NT2/D1 (cell line): Measurements from ENCODE around the gene SCN1B.

ENCODE experiments used
- DNase-seq: peaks from one replicate; pipeline ENCODE4 v3.0.0-alpha.2; 2011; ENCODE audit warnings: low read depth, low spot score
- H3K27me3 ChIP-seq: 2 replicates; pipeline ENCODE4 v1.6.0; 2011; ENCODE audit warnings: mild to moderate bottlenecking; ENCODE audit not compliant: insufficient read length, insufficient read depth
- H3K36me3 ChIP-seq: 2 replicates; pipeline ENCODE4 v1.6.1; 2011; ENCODE audit warnings: mild to moderate bottlenecking, low read length, mixed read lengths; ENCODE audit not compliant: insufficient read depth, insufficient read length
- H3K4me1 ChIP-seq: 2 replicates; pipeline ENCODE4 v1.5.1; 2011; ENCODE audit not compliant: insufficient read depth, insufficient read length
- H3K4me3 ChIP-seq: 2 replicates; pipeline ENCODE4 v1.5.1; 2011; ENCODE audit warnings: low read depth; ENCODE audit not compliant: insufficient read length
- H3K9ac ChIP-seq: 2 replicates; pipeline ENCODE4 v1.6.0; 2011; ENCODE audit warnings: low read depth; ENCODE audit not compliant: insufficient read length
- H3K9me3 ChIP-seq: 2 replicates; pipeline ENCODE4 v1.5.1; 2011; ENCODE audit warnings: mild to moderate bottlenecking, low read length; ENCODE audit not compliant: insufficient read depth
- SUZ12 ChIP-seq: IDR thresholded peaks from 2 replicates; pipeline ENCODE4 v1.6.1; 2011; ENCODE audit not compliant: insufficient read length, insufficient read depth; ENCODE audit errors: extremely low read depth
- YY1 ChIP-seq: IDR thresholded peaks from 2 replicates; pipeline ENCODE4 v1.6.1; 2011; ENCODE audit not compliant: insufficient read length, insufficient read depth
- ZNF274 ChIP-seq: IDR thresholded peaks from 2 replicates; pipeline ENCODE4 v1.6.1; 2011; ENCODE audit warnings: mild to moderate bottlenecking, low read depth, low read length

Gene SCN1B

GRCh38 chr19:35074426-35075201 is 44.3 kb downstream of the SCN1B start:
- Histone ChIP-seq H3K36me3 (no peaks in the 10 kb centered on the region), H3K9ac (no peak overlapping the region), H3K4me1 (peaks cover 1% of the 10 kb centered on the region), H3K4me3 (no peak overlapping the region), H3K27me3 (no peaks in the 10 kb centered on the region), H3K9me3 (0 out of 2 replicates have a peak, but pooled peaks cover 4% of the 10 kb centered on the region)
- no peak for TF ChIP-seq YY1
- TF ChIP-seq SUZ12, result no peak
- no peak for TF ChIP-seq ZNF274
- DNase-seq, result no peak

- Histone ChIP-seq H3K9me3 (0 out of 2 replicates have a peak, but pooled peaks cover 2% of the 10 kb centered on the region), H3K36me3 (no peaks in the 10 kb centered on the region), H3K27me3 (no peaks in the 10 kb centered on the region), H3K9ac (no peak overlapping the region), H3K4me3 (no peak overlapping the region), H3K4me1 (peaks cover 3% of the 10 kb centered on the region)
- DNase-seq, result no peak
- TF ChIP-seq SUZ12, result no peak
- no peak for TF ChIP-seq YY1
- no peak for TF ChIP-seq ZNF274
Measured at GRCh38 chr19:35075202-35076025, 45.1 kb downstream of the SCN1B start.

DNA sequence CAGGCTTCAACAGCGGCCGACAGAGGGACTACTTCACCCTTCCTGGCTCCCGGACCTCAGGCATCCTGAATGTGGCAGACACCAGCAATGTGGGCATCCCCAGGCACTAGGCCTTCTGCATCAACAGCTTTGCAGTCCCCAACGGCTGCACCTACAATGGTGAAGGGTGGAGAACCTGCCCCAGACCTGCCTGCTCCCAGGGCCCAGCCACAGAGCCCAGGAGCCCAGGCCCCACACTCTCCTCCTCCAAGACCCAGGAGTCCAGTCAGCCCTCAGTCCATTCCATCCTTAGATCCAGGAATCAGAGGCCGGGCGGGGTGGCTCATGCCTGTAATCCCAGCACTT is 45.7 kb downstream of the SCN1B start:
- no peak for DNase-seq
- no peak for TF ChIP-seq YY1
- no peak for TF ChIP-seq ZNF274
- no peak for TF ChIP-seq SUZ12
- no peaks in the 10 kb centered on the region for H3K36me3 ChIP-seq
- H3K4me3 ChIP-seq, result no peak overlapping the region
- H3K27me3 ChIP-seq, result no peaks in the 10 kb centered on the region
- peaks cover 3% of the 10 kb centered on the region for H3K4me1 ChIP-seq
- H3K9ac ChIP-seq, result no peak overlapping the region
- no peaks in the 10 kb centered on the region for H3K9me3 ChIP-seq

GRCh38 chr19:35076657-35077056 is 46.4 kb downstream of the SCN1B start:
- DNase-seq, result no peak
- no peak overlapping the region for H3K9ac ChIP-seq
- H3K27me3 ChIP-seq, result no peaks in the 10 kb centered on the region
- H3K36me3 ChIP-seq, result no peaks in the 10 kb centered on the region
- H3K9me3 ChIP-seq, result no peaks in the 10 kb centered on the region
- peaks cover 3% of the 10 kb centered on the region for H3K4me1 ChIP-seq
- no peak for TF ChIP-seq ZNF274
- no peak for TF ChIP-seq SUZ12
- no peak for TF ChIP-seq YY1
- H3K4me3 ChIP-seq, result no peak overlapping the region

DNA sequence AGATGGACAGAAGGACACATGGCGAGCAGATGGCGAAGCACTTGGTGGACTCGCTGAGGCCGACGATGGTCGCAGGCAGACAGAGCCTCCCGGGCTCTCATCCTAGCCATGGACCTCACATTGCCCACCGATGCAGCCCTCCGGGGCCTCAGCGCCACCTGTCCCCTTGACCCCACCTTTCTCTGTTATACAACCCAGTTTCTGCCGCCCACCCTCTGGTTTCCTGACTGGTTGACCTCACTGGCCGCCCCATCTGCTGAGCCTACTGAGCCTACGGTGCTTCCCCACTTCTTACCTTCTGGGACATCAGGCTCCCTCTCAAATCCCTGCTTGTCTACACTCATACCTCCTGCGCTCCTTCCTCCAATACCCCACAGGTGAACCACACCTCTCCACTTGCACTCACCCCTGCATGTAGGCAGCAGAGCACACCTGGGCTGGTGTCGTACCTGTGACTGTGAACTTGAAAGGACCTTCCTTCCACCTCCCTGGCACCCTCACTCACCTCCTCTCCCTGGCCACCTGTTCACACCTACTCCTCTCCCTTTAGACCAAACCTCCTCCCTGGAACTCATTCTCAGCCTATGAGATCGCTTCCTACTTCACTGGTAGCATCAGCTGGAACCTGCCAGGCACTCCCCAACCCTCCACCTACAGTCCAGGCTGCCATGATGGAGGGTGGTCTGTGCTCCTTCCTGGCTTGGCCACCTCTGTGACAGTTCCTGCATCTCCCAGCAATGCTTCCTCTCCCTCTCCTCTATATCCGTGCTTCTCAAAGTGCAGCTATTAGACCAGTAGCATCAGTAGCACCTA is 47.3 kb downstream of the SCN1B start:
- H3K4me3 ChIP-seq, result no peak overlapping the region
- no peak for DNase-seq
- H3K36me3 ChIP-seq, result no peaks in the 10 kb centered on the region
- H3K9me3 ChIP-seq, result no peaks in the 10 kb centered on the region
- no peak overlapping the region for H3K9ac ChIP-seq
- TF ChIP-seq ZNF274, result no peak
- no peaks in the 10 kb centered on the region for H3K27me3 ChIP-seq
- H3K4me1 ChIP-seq, result peaks cover 3% of the 10 kb centered on the region

DNA sequence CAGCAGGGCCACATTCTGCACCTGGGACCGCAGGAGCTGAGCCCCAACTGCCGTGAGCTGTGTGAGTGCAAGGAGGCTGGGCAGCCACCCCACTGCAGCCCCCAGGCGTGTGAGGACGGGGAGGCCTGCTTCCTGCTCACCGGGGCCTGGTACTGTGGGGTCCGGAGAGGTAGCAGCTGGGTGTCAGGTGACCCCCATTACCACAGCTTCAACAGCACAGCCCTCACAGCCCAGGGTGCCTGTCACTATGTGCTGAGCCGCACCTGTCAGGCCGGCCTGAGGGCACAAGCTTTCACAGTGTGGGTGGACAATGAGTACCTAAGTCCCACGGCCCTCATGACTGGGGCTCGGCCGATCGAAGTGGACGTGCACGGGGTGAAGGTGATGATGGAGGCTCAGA is 49.6 kb downstream of the SCN1B start:
- no peaks in the 10 kb centered on the region for H3K9me3 ChIP-seq
- no peak overlapping the region for H3K4me3 ChIP-seq

More for the DNA sequence above, 49.6 kb downstream of the SCN1B start:
- Histone ChIP-seq H3K9ac (no peak overlapping the region), H3K4me1 (peaks cover 3% of the 10 kb centered on the region), H3K36me3 (no peaks in the 10 kb centered on the region), H3K27me3 (no peaks in the 10 kb centered on the region)
- no peak for TF ChIP-seq SUZ12
- no peak for TF ChIP-seq YY1
- no peak for TF ChIP-seq ZNF274
- DNase-seq, result no peak
